GM19463 (cell line): Measurements from ENCODE around the gene SIPA1L3.

Source experiments
- ATAC-seq: cut with Tn5 transposase; IDR thresholded peaks from one replicate; pipeline ENCODE4 v1.9.1; 2021; ENCODE audit warnings: mild to moderate bottlenecking, moderate library complexity; ENCODE audit not compliant: unreplicated experiment

Gene SIPA1L3

GRCh38 chr19:38206006-38206745 lies 299.2 kb downstream of the SIPA1L3 start:
- no peak for ATAC-seq

GRCh38 chr19:38206928-38207327 lies 299.9 kb downstream of the SIPA1L3 start:
- ATAC-seq: no peak

- ATAC-seq: no peak
These were observed 300.5 kb downstream of the SIPA1L3 start for GRCh38 chr19:38207543-38207942.

GRCh38 chr19:38208571-38208970 lies 301.6 kb downstream of the SIPA1L3 start:
- no peak for ATAC-seq

- ATAC-seq: no peak
These were observed 302.1 kb downstream of the SIPA1L3 start for GRCh38 chr19:38209152-38209551.

- no peak for ATAC-seq
These were observed 302.9 kb downstream of the SIPA1L3 start for GRCh38 chr19:38209671-38210457.

GRCh38 chr19:38210458-38210987 lies 303.5 kb downstream of the SIPA1L3 start:
- no peak for ATAC-seq

- no peak for ATAC-seq
These were observed 304.2 kb downstream of the SIPA1L3 start for GRCh38 chr19:38211151-38211591.

- ATAC-seq: no peak
These were observed 304.8 kb downstream of the SIPA1L3 start for GRCh38 chr19:38211766-38212165.

GRCh38 chr19:38213469-38213868 lies 306.5 kb downstream of the SIPA1L3 start:
- no peak for ATAC-seq

GRCh38 chr19:38213911-38214625 lies 307.1 kb downstream of the SIPA1L3 start:
- ATAC-seq: peak; percentile 63

- ATAC-seq: no peak
These were observed 310.0 kb downstream of the SIPA1L3 start for GRCh38 chr19:38216785-38217641.

- ATAC-seq: no peak
These were observed 311.2 kb downstream of the SIPA1L3 start for GRCh38 chr19:38218204-38218603.

- no peak for ATAC-seq
These were observed 312.2 kb downstream of the SIPA1L3 start for GRCh38 chr19:38219221-38219620.

GRCh38 chr19:38221421-38221820 lies 314.4 kb downstream of the SIPA1L3 start:
- no peak for ATAC-seq

- ATAC-seq: no peak
These were observed 315.2 kb downstream of the SIPA1L3 start for GRCh38 chr19:38221919-38222830.

- no peak for ATAC-seq
These were observed 316.1 kb downstream of the SIPA1L3 start for GRCh38 chr19:38223119-38223523.

GRCh38 chr19:38223617-38224013 lies 316.6 kb downstream of the SIPA1L3 start:
- ATAC-seq: no peak
